Stimulated activated naive CD8-positive, alpha-beta T cell treated with anti-CD3 and anti-CD28 coated beads, Interleukin-15, amount 100 ng/mL, for 72 hours (primary cell): ENCODE data around the gene ZDHHC3.

Experiments used
- ATAC-seq: fragments of 150-1000 bp; cut with Tn5 transposase; 2 replicates; pipeline ENCODE4 v1.10.0; 2021; ENCODE audit warnings: mild to moderate bottlenecking, moderate library complexity
- DNase-seq, 2 donors: peaks; one replicate each; pipeline ENCODE4 v3.0.0; 2021 to 2022
- H3K27ac Mint-ChIP-seq, 2 donors: one replicate each; pipeline ENCODE4 v1.8.0; 2022; ENCODE audit warnings: mild to moderate bottlenecking in 2 of 2, mixed read lengths in 2 of 2, moderate library complexity in 2 of 2
- H3K27me3 Mint-ChIP-seq: one replicate; pipeline ENCODE4 v1.8.0; 2022; ENCODE audit warnings: mixed read lengths
- H3K4me1 Mint-ChIP-seq: one replicate; pipeline ENCODE4 v1.8.0; 2022; ENCODE audit warnings: mild to moderate bottlenecking, mixed read lengths
- H3K4me3 Mint-ChIP-seq, 2 donors: one replicate each; pipeline ENCODE4 v1.8.0; 2022; ENCODE audit warnings: mild to moderate bottlenecking in 2 of 2, mixed read lengths in 2 of 2, moderate library complexity in 1 of 2
- H3K9me3 Mint-ChIP-seq, 2 donors: one replicate each; pipeline ENCODE4 v1.8.0; 2022; ENCODE audit warnings: mixed read lengths in 2 of 2

ZDHHC3 gene

GRCh38 chr3:44931791-44932190, 44.2 kb downstream of the ZDHHC3 start:
- no peak for ATAC-seq
- Mint-ChIP-seq H3K4me1 (no peaks in the 10 kb centered on the region), H3K27me3 (no peaks in the 10 kb centered on the region), H3K27ac (no peak overlapping the region), H3K4me3 (no peak overlapping the region), H3K9me3 (no peaks in the 10 kb centered on the region)
- no peak for DNase-seq

DNA sequence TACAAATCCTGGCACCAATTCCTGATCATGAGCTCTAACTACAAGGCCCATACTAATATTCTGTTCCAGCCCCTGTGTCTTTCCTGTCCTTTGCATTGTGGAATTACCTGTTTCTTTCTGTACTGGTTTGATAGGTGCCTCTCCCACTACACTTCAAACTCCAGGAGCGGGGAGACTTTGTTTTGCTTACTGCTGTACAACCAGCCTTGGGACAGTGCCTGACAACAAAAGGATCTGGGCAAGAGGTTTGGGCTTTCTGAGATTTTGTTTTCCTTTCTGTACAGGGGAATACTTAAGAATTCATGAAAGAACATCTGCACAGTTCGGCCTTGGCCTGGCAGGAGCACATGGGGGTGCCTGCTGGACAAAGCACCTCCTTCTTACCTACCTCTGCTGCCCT, 45.1 kb downstream of the ZDHHC3 start:
- Mint-ChIP-seq H3K4me1 (no peaks in the 10 kb centered on the region), H3K27me3 (no peaks in the 10 kb centered on the region), H3K9me3 (no peaks in the 10 kb centered on the region), H3K27ac (peak overlapping the region in 1 of 2 donors; percentile 80), H3K4me3 (no peak overlapping the region)
- DNase-seq, result no peak
- ATAC-seq, result no peak

GRCh38 chr3:44929782-44930181, 46.2 kb downstream of the ZDHHC3 start:
- Mint-ChIP-seq H3K4me3 (no peak overlapping the region), H3K27me3 (no peaks in the 10 kb centered on the region), H3K27ac (no peak overlapping the region)

DNA sequence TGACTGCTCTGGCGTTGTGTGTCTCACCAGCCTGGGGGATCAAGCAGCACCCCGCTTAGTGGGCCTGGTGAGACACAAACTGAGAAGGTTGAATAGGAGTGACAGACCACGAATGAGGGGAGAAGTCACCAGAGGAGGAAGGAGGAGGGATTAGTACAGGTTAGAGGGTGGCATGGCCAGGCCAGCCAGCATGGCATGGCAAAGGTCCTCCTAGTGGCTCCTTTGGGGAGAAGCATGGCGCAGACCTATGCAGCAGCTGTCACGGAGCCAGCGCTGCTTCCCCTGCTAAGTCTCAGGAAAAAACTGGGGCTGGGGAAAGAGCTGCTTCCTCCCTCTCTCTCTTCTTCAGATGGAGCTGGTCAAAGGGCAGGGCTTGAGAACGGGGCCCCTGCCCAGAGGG, 48.6 kb downstream of the ZDHHC3 start:
- Mint-ChIP-seq H3K27me3 (no peaks in the 10 kb centered on the region), H3K4me3 (no peak overlapping the region), H3K4me1 (no peaks in the 10 kb centered on the region), H3K9me3 (no peaks in the 10 kb centered on the region), H3K27ac (peak overlapping the region in 1 of 2 donors; percentile 48)
- ATAC-seq (no peak), DNase-seq (no peak)

More at GRCh38 chr3:44929782-44930181, 46.2 kb downstream of the ZDHHC3 start:
- no peak for ATAC-seq
- DNase-seq, result no peak
- Mint-ChIP-seq H3K4me1 (no peaks in the 10 kb centered on the region), H3K9me3 (no peaks in the 10 kb centered on the region)

- Mint-ChIP-seq H3K4me1 (no peaks in the 10 kb centered on the region), H3K4me3 (no peak overlapping the region), H3K9me3 (no peaks in the 10 kb centered on the region), H3K27ac (no peak overlapping the region), H3K27me3 (no peaks in the 10 kb centered on the region)
- DNase-seq, result no peak
- no peak for ATAC-seq
Observed at GRCh38 chr3:44926921-44927320, 49.1 kb downstream of the ZDHHC3 start.

- H3K4me3 Mint-ChIP-seq, result no peak overlapping the region
Observed at GRCh38 chr3:44926172-44926571, 49.8 kb downstream of the ZDHHC3 start.

DNA sequence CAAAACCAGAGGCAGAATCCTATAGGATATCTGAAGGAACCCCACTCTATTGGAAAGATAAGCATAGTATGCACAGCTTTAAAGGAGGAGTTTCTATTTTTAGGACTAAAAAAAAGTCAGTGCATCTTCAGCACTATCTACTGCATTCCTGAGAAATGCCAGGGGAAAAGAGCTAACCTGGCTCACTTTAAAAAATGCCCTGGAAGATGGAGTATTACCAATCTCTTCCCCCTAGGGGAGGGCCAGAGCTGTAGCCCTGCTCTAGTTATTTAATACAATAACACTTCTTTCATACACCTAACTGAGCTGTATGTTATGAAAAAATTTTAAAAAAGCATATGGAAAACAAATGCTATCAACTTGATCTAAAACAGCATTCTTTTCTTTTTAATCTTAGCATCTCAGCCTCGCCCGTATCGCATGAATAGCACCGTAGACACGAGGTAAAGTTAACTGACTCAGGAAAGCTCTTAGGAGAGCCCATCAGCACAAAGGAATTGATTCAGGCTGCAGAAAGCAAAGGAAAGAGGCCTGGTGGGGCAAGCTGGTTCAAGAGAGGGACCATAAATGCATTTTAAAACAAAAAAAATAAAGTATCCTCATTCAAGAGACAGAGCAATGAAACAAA, 51.4 kb downstream of the ZDHHC3 start:
- H3K4me1 Mint-ChIP-seq, result no peaks in the 10 kb centered on the region
- no peaks in the 10 kb centered on the region for H3K27me3 Mint-ChIP-seq
- DNase-seq (no peak), ATAC-seq (no peak)
- no peak overlapping the region for H3K27ac Mint-ChIP-seq
- no peak overlapping the region for H3K4me3 Mint-ChIP-seq
- no peaks in the 10 kb centered on the region for H3K9me3 Mint-ChIP-seq

More at GRCh38 chr3:44926172-44926571, 49.8 kb downstream of the ZDHHC3 start:
- ATAC-seq (no peak), DNase-seq (no peak)
- no peaks in the 10 kb centered on the region for H3K4me1 Mint-ChIP-seq
- no peak overlapping the region for H3K27ac Mint-ChIP-seq
- no peaks in the 10 kb centered on the region for H3K9me3 Mint-ChIP-seq
- H3K27me3 Mint-ChIP-seq, result no peaks in the 10 kb centered on the region

- DNase-seq, result no peak
- Mint-ChIP-seq H3K4me1 (no peaks in the 10 kb centered on the region), H3K27me3 (no peaks in the 10 kb centered on the region), H3K9me3 (no peaks in the 10 kb centered on the region), H3K4me3 (no peak overlapping the region), H3K27ac (peak overlapping the region in 1 of 2 donors; percentile 29)
- ATAC-seq, result no peak
Observed at GRCh38 chr3:44923632-44924456, 52.1 kb downstream of the ZDHHC3 start.

DNA sequence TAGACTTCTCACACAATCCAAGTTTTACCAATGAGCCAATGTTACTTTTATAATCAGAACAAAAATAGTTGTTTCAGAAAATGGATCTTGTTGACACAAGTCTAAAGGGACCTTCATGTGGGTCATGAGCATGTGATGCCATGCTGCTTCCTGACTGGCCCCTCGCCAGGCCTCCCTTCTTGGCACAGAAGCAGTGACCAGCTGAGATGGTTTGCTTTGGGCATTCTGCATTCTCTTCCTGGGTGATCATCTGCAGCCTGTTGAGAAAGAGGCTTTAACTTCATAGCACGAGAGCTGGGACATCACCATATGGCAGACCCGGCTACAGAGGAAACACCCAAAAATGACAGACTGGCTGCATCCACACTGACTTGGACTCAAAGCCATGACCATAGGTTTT, 55.9 kb downstream of the ZDHHC3 start:
- DNase-seq (no peak), ATAC-seq (no peak)
- H3K27ac Mint-ChIP-seq, result peak overlapping the region in 1 of 2 donors; percentile 77
- H3K4me3 Mint-ChIP-seq, result no peak overlapping the region
- no peaks in the 10 kb centered on the region for H3K27me3 Mint-ChIP-seq
- H3K9me3 Mint-ChIP-seq, result no peaks in the 10 kb centered on the region
- no peaks in the 10 kb centered on the region for H3K4me1 Mint-ChIP-seq

DNA sequence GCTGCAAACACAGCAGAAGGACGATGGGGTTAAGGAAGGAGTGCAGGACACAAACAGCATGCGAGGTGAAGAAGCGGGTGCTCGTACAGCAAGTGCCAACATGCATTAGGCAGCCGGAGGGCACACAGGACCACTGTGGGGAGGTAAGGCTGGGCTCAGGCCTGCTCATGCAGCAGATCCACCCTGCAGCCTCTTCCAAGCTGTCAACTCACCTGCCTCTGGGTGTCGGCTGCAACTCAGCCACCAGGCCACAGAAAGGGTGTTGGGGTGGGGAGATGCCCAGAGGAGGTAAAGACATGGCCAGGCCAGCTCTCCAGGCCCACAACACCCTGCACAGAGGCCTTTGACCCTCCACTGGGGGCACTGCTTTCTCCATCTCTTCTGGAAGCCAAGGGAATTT, 57.4 kb downstream of the ZDHHC3 start:
- ATAC-seq (no peak), DNase-seq (no peak)
- H3K4me1 Mint-ChIP-seq, result no peaks in the 10 kb centered on the region
- no peaks in the 10 kb centered on the region for H3K27me3 Mint-ChIP-seq
- no peak overlapping the region for H3K27ac Mint-ChIP-seq
- H3K4me3 Mint-ChIP-seq, result no peak overlapping the region
- H3K9me3 Mint-ChIP-seq, result no peaks in the 10 kb centered on the region

- Mint-ChIP-seq H3K4me1 (no peaks in the 10 kb centered on the region), H3K9me3 (no peaks in the 10 kb centered on the region), H3K4me3 (no peak overlapping the region), H3K27me3 (no peaks in the 10 kb centered on the region), H3K27ac (no peak overlapping the region)
- ATAC-seq (no peak), DNase-seq (no peak)
Observed at GRCh38 chr3:44918087-44918486, 57.9 kb downstream of the ZDHHC3 start.

DNA sequence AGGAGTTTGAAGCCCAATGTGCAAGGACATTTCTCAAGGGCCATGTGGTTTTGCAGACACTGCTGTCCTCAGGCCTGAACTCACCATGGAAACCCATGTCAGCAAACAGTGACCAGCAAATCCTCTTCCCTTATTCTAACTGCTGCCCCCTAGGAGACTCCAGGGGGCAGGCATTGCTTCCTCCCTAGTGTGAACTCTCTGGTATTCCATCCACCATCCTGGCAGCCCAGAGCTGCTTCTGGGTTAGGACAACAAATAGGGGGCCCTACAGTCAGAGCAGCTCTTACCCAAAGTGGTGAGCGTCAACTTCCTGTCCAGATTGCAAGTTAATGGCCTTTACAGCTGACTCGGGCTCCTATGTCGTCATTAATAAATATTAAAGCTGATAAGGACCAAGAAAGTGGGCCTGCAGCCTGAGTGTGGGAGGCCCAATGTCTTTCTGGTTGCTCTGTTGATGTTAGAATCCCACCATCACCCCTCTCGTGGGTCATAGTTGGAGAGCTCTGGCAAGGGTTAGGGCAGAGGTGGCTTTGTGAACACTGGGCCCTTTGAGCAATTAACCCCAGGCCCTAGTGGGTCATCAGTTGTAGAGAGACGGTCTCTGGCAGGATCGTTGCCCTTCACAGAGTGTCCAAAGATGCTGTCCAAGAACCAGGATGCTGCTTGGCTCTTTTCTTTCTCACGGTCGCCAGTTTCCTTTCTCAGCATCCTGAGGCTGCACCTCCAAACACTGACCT, 60.1 kb downstream of the ZDHHC3 start:
- no peak for ATAC-seq
- DNase-seq, result no peak
- Mint-ChIP-seq H3K4me3 (no peak overlapping the region), H3K4me1 (no peaks in the 10 kb centered on the region), H3K9me3 (peaks cover 0 to 6% of the 10 kb centered on the region in 2 donors), H3K27ac (no peak overlapping the region), H3K27me3 (peaks cover 5% of the 10 kb centered on the region)

- H3K27ac Mint-ChIP-seq, result no peak overlapping the region
- no peak overlapping the region for H3K4me3 Mint-ChIP-seq
- no peak for ATAC-seq
- DNase-seq, result no peak
- H3K4me1 Mint-ChIP-seq, result no peaks in the 10 kb centered on the region
- peaks cover 0 to 11% of the 10 kb centered on the region in 2 donors for H3K9me3 Mint-ChIP-seq
- H3K27me3 Mint-ChIP-seq, result peaks cover 13% of the 10 kb centered on the region
Observed at GRCh38 chr3:44914936-44915335, 61.0 kb downstream of the ZDHHC3 start.

DNA sequence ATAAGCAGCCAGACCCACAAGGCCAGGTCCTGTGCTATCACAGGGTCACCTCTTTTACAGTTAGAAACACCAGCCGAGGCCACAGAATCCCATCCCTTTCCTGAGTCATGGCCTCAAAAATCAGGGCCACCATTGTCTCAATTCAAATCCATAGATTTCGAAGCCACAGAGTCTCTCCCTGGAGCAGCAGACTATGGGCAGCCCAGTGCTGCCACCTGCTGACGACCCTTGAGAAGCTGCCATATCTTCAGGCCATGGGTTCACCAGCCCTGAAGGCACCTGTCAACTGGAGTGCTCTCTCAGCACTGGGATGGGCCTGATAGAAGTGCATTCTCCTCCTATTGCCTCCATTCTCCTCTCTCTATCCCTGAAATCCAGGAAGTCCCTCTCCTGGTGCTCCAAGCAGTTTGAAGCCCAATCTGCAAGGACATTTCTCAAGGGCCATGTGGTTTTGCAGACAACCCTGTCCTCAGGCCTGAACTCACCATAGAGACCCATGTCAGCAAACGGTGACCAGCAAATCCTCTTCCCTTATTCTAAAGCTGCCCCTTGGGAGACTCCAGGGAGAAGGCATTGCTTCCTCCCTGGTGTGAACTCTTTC, 62.0 kb downstream of the ZDHHC3 start:
- H3K27ac Mint-ChIP-seq, result peak overlapping the region in 1 of 2 donors; percentile 46
- peak; percentile 72 for ATAC-seq

DNA sequence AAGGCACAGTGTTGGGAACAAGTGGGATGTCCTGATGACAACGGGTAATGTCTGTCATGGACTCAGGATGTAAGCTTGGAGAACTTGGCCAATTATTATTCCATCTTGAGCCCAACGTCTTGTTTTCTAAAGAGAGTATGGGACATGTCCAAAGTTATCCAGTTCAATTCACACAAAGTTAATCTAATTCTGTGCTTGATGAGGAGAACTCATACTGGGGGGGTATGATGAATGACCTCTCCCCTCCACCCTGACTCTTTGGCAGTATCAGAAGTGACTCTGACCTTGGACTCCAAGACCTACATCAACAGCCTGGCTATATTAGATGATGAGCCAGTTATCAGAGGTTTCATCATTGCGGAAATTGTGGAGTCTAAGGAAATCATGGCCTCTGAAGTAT, 65.3 kb downstream of the ZDHHC3 start:
- ATAC-seq (no peak), DNase-seq (no peak)
- Mint-ChIP-seq H3K27me3 (peaks cover 46% of the 10 kb centered on the region), H3K9me3 (peaks cover 0 to 17% of the 10 kb centered on the region in 2 donors), H3K27ac (no peak overlapping the region), H3K4me1 (no peaks in the 10 kb centered on the region), H3K4me3 (no peak overlapping the region)

More for the DNA sequence above, 62.0 kb downstream of the ZDHHC3 start:
- Mint-ChIP-seq H3K4me1 (no peaks in the 10 kb centered on the region), H3K4me3 (no peak overlapping the region), H3K9me3 (peaks cover 0 to 11% of the 10 kb centered on the region in 2 donors), H3K27me3 (peaks cover 22% of the 10 kb centered on the region)
- DNase-seq, result peak; percentile 54 to 56
